SIG-M5 (cell line): ENCODE results near the gene CLEC2B.

Experiments used
- DNase-seq: peaks from one replicate; lab custom pipeline; 2025; lab: John Stamatoyannopoulos, UW

Gene CLEC2B

DNA sequence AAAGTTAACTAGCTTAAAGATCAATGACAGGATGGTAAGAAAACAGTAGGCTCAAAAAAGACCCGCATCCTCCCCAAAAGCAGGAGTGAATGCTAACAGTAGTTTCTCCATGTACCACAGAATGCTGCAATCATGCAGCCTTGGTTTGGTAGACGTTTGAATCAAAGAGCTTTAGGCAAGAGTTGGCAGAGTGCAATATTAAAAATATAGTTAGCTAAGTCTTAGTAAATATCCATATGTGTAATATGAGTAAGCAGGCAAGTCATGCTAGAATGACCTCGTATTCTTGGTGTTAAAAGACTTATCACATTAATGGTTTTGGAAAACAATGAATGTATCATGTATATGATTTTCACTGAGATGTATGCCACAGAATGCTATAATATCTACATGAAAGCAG is 60.6 kb downstream of the CLEC2B start:
- DNase-seq: no peak

- no peak for DNase-seq
These were observed 62.4 kb downstream of the CLEC2B start for GRCh38 chr12:9806714-9807113.

GRCh38 chr12:9805883-9806282 is 63.3 kb downstream of the CLEC2B start:
- no peak for DNase-seq
